Tibial artery (tissue), 4 donors: ENCODE results near the gene CCSER1.

ENCODE experiments used
- DNase-seq, 2 donors: peaks; one replicate each; pipeline ENCODE4 v3.0.0-alpha.2; 2019
- H3K27ac ChIP-seq, 2 donors: fragments of 200-600 bp; sonication (generic) in 1 of 2; 1 replicate in 1 of 2; 2 replicates in 1 of 2; pipeline ENCODE4 v1.5.1; 2018 to 2019; ENCODE audit warnings: mild to moderate bottlenecking in 1 of 2
- H3K27me3 ChIP-seq, 2 donors: fragments of 200-600 bp; sonication (generic) in 1 of 2; one replicate each; pipeline versions ENCODE4 v1.5.1 to v1.6.0; 2016 to 2019
- H3K36me3 ChIP-seq, 3 donors: fragments of 200-600 bp; sonication (generic) in 2 of 3; one replicate each; pipeline ENCODE4 v1.5.1; 2016 to 2019; ENCODE audit warnings: mild to moderate bottlenecking in 2 of 3
- H3K4me1 ChIP-seq, 4 donors: fragments of 200-600 bp; sonication (generic) in 2 of 4; 1 replicate in 3 of 4; 2 replicates in 1 of 4; pipeline ENCODE4 v1.5.1; 2016 to 2019
- H3K4me3 ChIP-seq, 2 donors: fragments of 200-600 bp; sonication (generic) in 1 of 2; 1 replicate in 1 of 2; 2 replicates in 1 of 2; pipeline ENCODE4 v1.5.1; 2018 to 2019; ENCODE audit warnings: mild to moderate bottlenecking in 2 of 2
- H3K9me3 ChIP-seq, 3 donors: fragments of 200-600 bp; sonication (generic) in 1 of 3; one replicate each; pipeline ENCODE4 v1.5.1; 2016 to 2019
- CTCF ChIP-seq, 2 experiments: fragments of 200-600 bp in 1 of 2; fragments of 450-650 bp in 1 of 2; IDR thresholded peaks; one replicate each; pipeline ENCODE4 v1.5.1; 2017 to 2019; ENCODE audit warnings: antibody characterized with exemption in 2 of 2, mild to moderate bottlenecking in 1 of 2, moderate library complexity in 1 of 2
- intact Hi-C: fragments of 100-400 bp; cut with DNase I; formaldehyde crosslinking; loops from one replicate; pipeline ENCODE4 v1.15.0; 2023; ENCODE audit warnings: low total_unique reads

CCSER1 gene

DNA sequence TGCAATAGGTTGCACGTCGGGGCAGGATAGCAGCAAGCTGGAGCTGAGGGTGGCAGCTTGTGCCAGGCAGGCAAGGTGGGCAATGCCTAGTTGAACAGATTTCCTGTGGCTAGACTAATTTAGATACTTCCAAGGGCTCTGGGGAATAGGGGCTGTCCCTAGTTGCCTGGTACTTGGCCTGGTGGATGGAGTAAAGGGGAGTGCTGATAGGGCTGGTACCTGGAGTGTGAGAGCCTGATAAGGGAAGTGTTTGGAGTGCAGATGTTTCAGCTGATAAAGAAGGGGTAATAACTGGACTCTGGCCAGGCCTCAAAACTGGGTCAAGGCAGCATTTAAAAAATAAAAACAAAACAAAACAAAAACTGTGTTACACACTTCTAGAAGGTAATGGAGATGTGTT, 665.5 kb downstream of the CCSER1 start:
- Histone ChIP-seq H3K9me3 (peaks cover 0 to 7% (median 0%) of the 10 kb centered on the region in 3 donors), H3K27ac (no peak overlapping the region), H3K36me3 (no peaks in the 10 kb centered on the region), H3K27me3 (no peaks in the 10 kb centered on the region), H3K4me1 (no peaks in the 10 kb centered on the region), H3K4me3 (no peak overlapping the region)
- DNase-seq: no peak
- no peak for TF ChIP-seq CTCF (IDR thresholded peaks at IDR 0.05)
- intact Hi-C loops: no loop called here

- no peak overlapping the region for H3K4me3 ChIP-seq
- TF ChIP-seq CTCF (IDR thresholded peaks at IDR 0.05): no peak
- no peak overlapping the region for H3K27ac ChIP-seq
- intact Hi-C loops: no loop called here
- no peak for DNase-seq
- H3K9me3 ChIP-seq: peaks cover 0 to 7% (median 0%) of the 10 kb centered on the region in 3 donors
- H3K4me1 ChIP-seq: no peaks in the 10 kb centered on the region
- no peaks in the 10 kb centered on the region for H3K27me3 ChIP-seq
- no peaks in the 10 kb centered on the region for H3K36me3 ChIP-seq
Observed at GRCh38 chr4:90798948-90799347, 671.8 kb downstream of the CCSER1 start.

- Histone ChIP-seq H3K27me3 (no peaks in the 10 kb centered on the region), H3K4me3 (no peak overlapping the region), H3K9me3 (peaks cover 0 to 7% (median 0%) of the 10 kb centered on the region in 3 donors), H3K4me1 (no peaks in the 10 kb centered on the region), H3K27ac (no peak overlapping the region), H3K36me3 (no peaks in the 10 kb centered on the region)
- intact Hi-C loops: no loop called here
- no peak for DNase-seq
- no peak for TF ChIP-seq CTCF (IDR thresholded peaks at IDR 0.05)
Observed at GRCh38 chr4:90799895-90800294, 672.7 kb downstream of the CCSER1 start.

GRCh38 chr4:90815569-90815968, 688.4 kb downstream of the CCSER1 start:
- Histone ChIP-seq H3K27ac (no peak overlapping the region), H3K36me3 (no peaks in the 10 kb centered on the region), H3K4me3 (no peak overlapping the region), H3K4me1 (no peaks in the 10 kb centered on the region), H3K27me3 (no peaks in the 10 kb centered on the region), H3K9me3 (no peaks in the 10 kb centered on the region)
- no peak for TF ChIP-seq CTCF (IDR thresholded peaks at IDR 0.05)
- DNase-seq: no peak
- intact Hi-C loops: no loop called here

- Histone ChIP-seq H3K4me3 (no peak overlapping the region), H3K9me3 (no peaks in the 10 kb centered on the region), H3K27me3 (no peaks in the 10 kb centered on the region), H3K4me1 (no peaks in the 10 kb centered on the region), H3K36me3 (no peaks in the 10 kb centered on the region), H3K27ac (no peak overlapping the region)
- intact Hi-C loops: no loop called here
- no peak for TF ChIP-seq CTCF (IDR thresholded peaks at IDR 0.05)
- no peak for DNase-seq
Observed at GRCh38 chr4:90816754-90817153, 689.6 kb downstream of the CCSER1 start.
